ENCODE data around the gene EFS.

DNA sequence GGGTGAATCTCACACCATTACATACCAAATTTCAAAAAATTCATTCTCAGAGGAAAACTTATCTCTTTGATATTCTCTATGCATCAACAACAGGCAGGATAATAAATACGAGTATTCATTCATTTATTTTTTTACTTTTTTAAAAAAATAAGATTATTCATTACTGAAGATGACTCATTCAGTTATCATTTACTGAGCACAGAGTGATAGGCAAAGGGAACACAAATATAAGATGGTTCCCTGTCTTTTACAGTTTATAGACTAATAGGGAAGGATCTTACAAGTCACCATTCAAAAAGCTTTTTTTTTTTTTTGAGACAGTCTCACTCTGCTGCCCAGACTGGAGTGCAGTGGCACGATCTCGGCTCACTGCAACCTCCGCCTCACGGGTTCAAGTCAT, 48.7 kb downstream of the EFS start:
- TF ChIP-seq POLR2A (IDR thresholded peaks at IDR 0.05; ENCODE audit: low read length) (no peak), GATA1 (IDR thresholded peaks at IDR 0.05; ENCODE audit: low read depth, low read length) (no peak)
